GM19372 (cell line): ENCODE data around the gene LTK.

ENCODE experiments used
- ATAC-seq: cut with Tn5 transposase; IDR thresholded peaks from one replicate; pipeline ENCODE4 v1.9.1; 2021; ENCODE audit warnings: mild to moderate bottlenecking, low read depth, moderate library complexity; ENCODE audit not compliant: unreplicated experiment

The LTK gene

GRCh38 chr15:41535544-41535943 is 21.9 kb upstream of the LTK start:
- ATAC-seq, result no peak

GRCh38 chr15:41530363-41530956 is 16.8 kb upstream of the LTK start:
- no peak for ATAC-seq

GRCh38 chr15:41523097-41523496 is 9.5 kb upstream of the LTK start:
- no peak for ATAC-seq

GRCh38 chr15:41521614-41522013 is 8.0 kb upstream of the LTK start:
- ATAC-seq, result no peak

- no peak for ATAC-seq
These were observed 7.0 kb upstream of the LTK start for GRCh38 chr15:41520636-41521035.

GRCh38 chr15:41517895-41518449 is 4.3 kb upstream of the LTK start:
- no peak for ATAC-seq

- ATAC-seq, result no peak
These were observed 604 bp downstream of the LTK start for GRCh38 chr15:41512940-41513505.

- ATAC-seq, result no peak
These were observed 1.1 kb downstream of the LTK start for GRCh38 chr15:41512512-41512939.

- no peak for ATAC-seq
These were observed 1.7 kb downstream of the LTK start for GRCh38 chr15:41511899-41512369.

- no peak for ATAC-seq
These were observed 2.2 kb downstream of the LTK start for GRCh38 chr15:41511331-41511898.

- no peak for ATAC-seq
These were observed 2.9 kb downstream of the LTK start for GRCh38 chr15:41510728-41511127.

- no peak for ATAC-seq
These were observed 5.8 kb downstream of the LTK start for GRCh38 chr15:41507820-41508290.

GRCh38 chr15:41506796-41507341 is 6.8 kb downstream of the LTK start:
- no peak for ATAC-seq

- ATAC-seq, result no peak
These were observed 7.9 kb downstream of the LTK start for GRCh38 chr15:41505776-41506175.

- no peak for ATAC-seq
These were observed 8.7 kb downstream of the LTK start for GRCh38 chr15:41504751-41505492.

- no peak for ATAC-seq
These were observed 10.0 kb downstream of the LTK start for GRCh38 chr15:41503669-41504010.

GRCh38 chr15:41502795-41503668 is 10.6 kb downstream of the LTK start:
- ATAC-seq, result no peak

GRCh38 chr15:41501931-41502794 is 11.5 kb downstream of the LTK start:
- ATAC-seq, result no peak
